MM.1S (cell line): Measurements from ENCODE around the gene ELMO1.

ENCODE experiments used
- DNase-seq: peaks from one replicate; pipeline ENCODE4 v3.0.0-alpha.2; 2015
- H2AFZ ChIP-seq: fragments of 300-600 bp; sonication (generic); 2 replicates; pipeline ENCODE4 v1.6.0; 2016; ENCODE audit warnings: antibody characterized with exemption, low read length
- H3F3A ChIP-seq: fragments of 300-600 bp; sonication (generic); 2 replicates; pipeline ENCODE4 v1.6.1; 2016; ENCODE audit warnings: mild to moderate bottlenecking, antibody characterized with exemption, low read length, moderate library complexity, mixed read lengths; ENCODE audit not compliant: insufficient read depth
- H3K27ac ChIP-seq: fragments of 300-600 bp; sonication (generic); 2 replicates; pipeline ENCODE4 v1.5.1; 2016; ENCODE audit warnings: mild to moderate bottlenecking, low read length
- H3K27me3 ChIP-seq: fragments of 300-600 bp; sonication (generic); replicated peaks from 2 replicates; pipeline ENCODE4 v1.6.0; 2016; ENCODE audit warnings: low read length; ENCODE audit not compliant: insufficient read depth
- H3K36me3 ChIP-seq: fragments of 300-600 bp; sonication (generic); replicated peaks from 2 replicates; pipeline ENCODE4 v1.6.1; 2016; ENCODE audit warnings: mild to moderate bottlenecking, low read length, mixed read lengths; ENCODE audit not compliant: insufficient read depth
- H3K4me1 ChIP-seq: fragments of 300-600 bp; sonication (generic); 2 replicates; pipeline ENCODE4 v1.6.1; 2016; ENCODE audit warnings: low read length, mixed read lengths
- H3K4me2 ChIP-seq: fragments of 300-600 bp; sonication (generic); 2 replicates; pipeline ENCODE4 v1.6.0; 2016; ENCODE audit warnings: low read depth, low read length
- H3K4me3 ChIP-seq: fragments of 300-600 bp; sonication (generic); 2 replicates; pipeline ENCODE4 v1.5.1; 2016; ENCODE audit warnings: low read length, mixed read lengths
- H3K79me2 ChIP-seq: fragments of 300-600 bp; sonication (generic); 2 replicates; pipeline ENCODE4 v1.6.1; 2016; ENCODE audit warnings: mixed run types, low read length, mixed read lengths
- H3K9ac ChIP-seq: fragments of 300-600 bp; sonication (generic); 2 replicates; pipeline ENCODE4 v1.6.1; 2016; ENCODE audit warnings: low read length, mixed read lengths
- H3K9me2 ChIP-seq: fragments of 300-600 bp; sonication (generic); replicated peaks from 2 replicates; pipeline ENCODE4 v1.6.1; 2016; ENCODE audit warnings: mild to moderate bottlenecking, low read length, mixed read lengths; ENCODE audit not compliant: insufficient read depth
- H3K9me3 ChIP-seq: fragments of 300-600 bp; sonication (generic); replicated peaks from 2 replicates; pipeline ENCODE4 v1.6.1; 2016; ENCODE audit warnings: mild to moderate bottlenecking, low read length, mixed read lengths; ENCODE audit not compliant: insufficient read depth
- H4K20me1 ChIP-seq: fragments of 300-600 bp; sonication (generic); 2 replicates; pipeline ENCODE4 v1.6.1; 2016; ENCODE audit warnings: mild to moderate bottlenecking, low read length, moderate library complexity, mixed read lengths; ENCODE audit not compliant: insufficient read depth
- CTCF ChIP-seq: fragments of 300-600 bp; sonication (generic); IDR thresholded peaks from 2 replicates; pipeline ENCODE4 v1.5.1; 2016; ENCODE audit warnings: antibody characterized with exemption, low read length, mixed read lengths
- EZH2 ChIP-seq: fragments of 300-600 bp; sonication (generic); optimal IDR thresholded peaks from 2 replicates; pipeline ENCODE3; 2017; ENCODE audit warnings: low read depth, mild to moderate bottlenecking, antibody characterized with exemption, low read length, mixed read lengths
- EZH2phosphoT487 ChIP-seq: fragments of 300-600 bp; sonication (generic); IDR thresholded peaks from 2 replicates; pipeline ENCODE4 v1.6.1; 2018; ENCODE audit warnings: antibody characterized with exemption, low read length

ELMO1 gene

GRCh38 chr7:37281368-37282092 is 167.1 kb downstream of the ELMO1 start:
- H3K9me3 ChIP-seq, result no peaks in the 10 kb centered on the region
- no peak overlapping the region for H3K9ac ChIP-seq
- H3K27ac ChIP-seq, result no peak overlapping the region
- H3F3A ChIP-seq, result no peaks in the 10 kb centered on the region
- no peak overlapping the region for H3K4me2 ChIP-seq
- H3K4me3 ChIP-seq, result no peak overlapping the region
- no peak overlapping the region for H2AFZ ChIP-seq
- no peaks in the 10 kb centered on the region for H3K27me3 ChIP-seq
- no peaks in the 10 kb centered on the region for H3K9me2 ChIP-seq
- peaks cover 6% of the 10 kb centered on the region for H3K4me1 ChIP-seq
- no peak for DNase-seq
- H4K20me1 ChIP-seq, result peaks cover 24% of the 10 kb centered on the region
- TF ChIP-seq CTCF, result no peak
- no peak for TF ChIP-seq EZH2phosphoT487
- TF ChIP-seq EZH2, result no peak
- H3K36me3 ChIP-seq, result no peaks in the 10 kb centered on the region
- peaks cover 98% of the 10 kb centered on the region for H3K79me2 ChIP-seq

- DNase-seq, result no peak
- Histone ChIP-seq H3K27me3 (no peaks in the 10 kb centered on the region), H2AFZ (no peak overlapping the region), H3K4me2 (no peak overlapping the region), H3K4me3 (no peak overlapping the region), H3F3A (no peaks in the 10 kb centered on the region), H3K9me2 (no peaks in the 10 kb centered on the region), H4K20me1 (peaks cover 20% of the 10 kb centered on the region), H3K79me2 (peaks cover 96% of the 10 kb centered on the region), H3K36me3 (no peaks in the 10 kb centered on the region), H3K4me1 (no peaks in the 10 kb centered on the region), H3K9ac (no peak overlapping the region), H3K9me3 (no peaks in the 10 kb centered on the region), H3K27ac (no peak overlapping the region)
- TF ChIP-seq EZH2phosphoT487 (no peak), EZH2 (no peak), CTCF (no peak)
Observed at GRCh38 chr7:37277513-37277912, 171.2 kb downstream of the ELMO1 start.

- Histone ChIP-seq H3K36me3 (no peaks in the 10 kb centered on the region; the same call in 1 of the 2 replicates), H3K79me2 (peaks cover 90% of the 10 kb centered on the region), H3K27me3 (no peaks in the 10 kb centered on the region), H3K4me2 (no peak overlapping the region), H3K27ac (no peak overlapping the region), H4K20me1 (peaks cover 17% of the 10 kb centered on the region), H3K9me2 (no peaks in the 10 kb centered on the region), H3K9ac (no peak overlapping the region), H3K4me1 (peaks cover 13% of the 10 kb centered on the region; the same call in 1 of the 2 replicates), H3F3A (no peaks in the 10 kb centered on the region), H3K9me3 (no peaks in the 10 kb centered on the region), H2AFZ (no peak overlapping the region), H3K4me3 (no peak overlapping the region)
- TF ChIP-seq EZH2, result no peak
- TF ChIP-seq CTCF, result no peak
- no peak for TF ChIP-seq EZH2phosphoT487
- no peak for DNase-seq
Observed at GRCh38 chr7:37275078-37275710, 173.5 kb downstream of the ELMO1 start.
